HG03175 (cell line): Measurements from ENCODE around the gene PCYT1A.
"Not testable (repeated sequence)": the region's sequence is repeated elsewhere in the genome, so short reads cannot be mapped to it uniquely, and the experiment has no call there.

ENCODE experiments used
- ATAC-seq: cut with Tn5 transposase; IDR thresholded peaks from one replicate; pipeline ENCODE4 v1.9.1; 2021; ENCODE audit warnings: mild to moderate bottlenecking, moderate library complexity; ENCODE audit not compliant: unreplicated experiment

Gene PCYT1A

DNA sequence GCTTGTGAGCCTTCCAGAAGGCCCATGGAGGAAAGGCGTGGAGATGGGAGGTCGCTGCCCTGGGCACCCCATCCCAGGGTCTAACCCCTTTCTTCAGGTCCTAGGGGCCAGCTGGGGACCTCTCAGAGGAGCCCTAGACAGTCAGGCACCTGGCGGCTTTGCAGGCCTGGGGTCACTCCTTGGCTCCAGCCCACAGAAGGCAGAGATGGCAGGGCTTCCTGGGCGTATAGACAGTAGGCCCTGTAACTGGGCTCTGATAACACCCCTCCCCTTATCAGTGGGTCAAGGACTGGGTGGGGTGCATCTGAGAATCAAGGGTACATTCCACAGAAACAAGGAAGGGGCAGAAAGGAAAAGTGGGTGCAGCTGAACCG is 93.0 kb downstream of the PCYT1A start:
- ATAC-seq, result no peak

DNA sequence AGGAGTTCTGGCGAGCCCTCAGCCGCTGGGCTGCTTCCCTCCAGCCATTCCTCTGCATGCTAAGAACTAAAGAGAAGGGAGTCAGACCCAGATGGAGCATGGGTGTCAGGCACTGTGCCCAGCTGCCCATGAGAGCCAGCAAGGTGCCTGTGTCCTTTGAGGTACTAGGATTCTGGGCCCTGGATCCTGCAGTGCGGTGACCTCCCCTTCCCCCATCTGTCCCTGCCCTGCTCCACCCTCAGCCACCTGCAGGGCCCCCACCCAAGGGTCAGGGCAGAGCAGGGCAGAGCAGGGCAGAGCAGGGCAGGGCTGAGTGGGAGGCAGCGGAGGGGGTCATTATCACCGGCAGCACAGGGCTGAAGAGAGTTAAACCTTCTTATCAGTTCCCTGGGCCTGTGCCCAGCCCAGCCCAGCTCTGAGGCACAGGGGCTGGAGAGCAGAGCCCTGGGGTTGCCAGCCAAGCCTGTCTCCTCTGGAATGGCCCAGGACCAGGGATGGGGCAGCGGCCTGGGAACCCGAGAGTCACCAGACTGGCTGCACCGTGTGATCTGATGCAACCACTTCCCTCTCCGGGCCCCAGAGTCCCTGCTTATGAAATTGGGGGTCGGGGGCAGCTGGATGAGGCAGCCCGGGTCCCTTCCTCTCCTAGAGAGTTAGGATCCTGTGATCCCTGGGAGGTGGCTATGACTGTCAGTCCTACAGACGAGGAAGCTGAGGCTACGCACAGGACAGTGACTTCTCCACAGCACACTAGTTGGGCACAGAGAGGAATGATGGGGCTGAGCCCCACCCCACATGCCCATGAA is 93.6 kb downstream of the PCYT1A start:
- ATAC-seq, result no peak

DNA sequence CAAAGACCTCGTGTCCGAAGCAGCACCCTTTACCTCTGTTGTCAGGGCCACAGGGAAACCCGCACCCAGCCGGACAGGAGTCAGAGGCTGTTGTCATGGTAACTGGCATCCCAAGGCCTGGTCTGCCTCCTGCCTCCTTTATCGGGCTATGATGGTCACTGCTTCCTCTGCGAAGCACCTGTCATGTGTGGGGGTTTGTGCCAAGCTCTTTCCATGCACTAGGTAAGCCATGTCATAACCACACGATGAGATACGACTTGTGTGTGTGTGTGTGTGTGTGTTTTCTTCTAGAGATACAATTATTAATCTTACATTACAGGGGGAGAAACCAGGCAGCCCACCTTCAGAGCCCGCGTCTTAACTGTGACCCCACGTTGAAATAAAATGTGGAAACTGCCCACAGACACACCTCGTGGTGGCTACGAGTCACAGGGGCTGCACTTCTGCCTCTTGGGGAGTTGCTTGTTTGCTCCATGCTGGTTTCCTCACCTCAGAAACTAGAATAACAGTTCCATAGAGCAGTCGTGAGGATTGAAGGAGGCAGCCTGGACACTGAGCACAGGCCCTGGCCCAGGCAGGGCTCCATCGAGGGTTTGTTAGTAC is 94.3 kb downstream of the PCYT1A start:
- no peak for ATAC-seq

- peak; percentile 35 for ATAC-seq
Measured at GRCh38 chr3:196192524-196193051, 94.9 kb downstream of the PCYT1A start.

GRCh38 chr3:196192036-196192523 is 95.4 kb downstream of the PCYT1A start:
- peak; percentile 35 for ATAC-seq

- no peak for ATAC-seq
Measured at GRCh38 chr3:196189566-196190347, 97.8 kb downstream of the PCYT1A start.

DNA sequence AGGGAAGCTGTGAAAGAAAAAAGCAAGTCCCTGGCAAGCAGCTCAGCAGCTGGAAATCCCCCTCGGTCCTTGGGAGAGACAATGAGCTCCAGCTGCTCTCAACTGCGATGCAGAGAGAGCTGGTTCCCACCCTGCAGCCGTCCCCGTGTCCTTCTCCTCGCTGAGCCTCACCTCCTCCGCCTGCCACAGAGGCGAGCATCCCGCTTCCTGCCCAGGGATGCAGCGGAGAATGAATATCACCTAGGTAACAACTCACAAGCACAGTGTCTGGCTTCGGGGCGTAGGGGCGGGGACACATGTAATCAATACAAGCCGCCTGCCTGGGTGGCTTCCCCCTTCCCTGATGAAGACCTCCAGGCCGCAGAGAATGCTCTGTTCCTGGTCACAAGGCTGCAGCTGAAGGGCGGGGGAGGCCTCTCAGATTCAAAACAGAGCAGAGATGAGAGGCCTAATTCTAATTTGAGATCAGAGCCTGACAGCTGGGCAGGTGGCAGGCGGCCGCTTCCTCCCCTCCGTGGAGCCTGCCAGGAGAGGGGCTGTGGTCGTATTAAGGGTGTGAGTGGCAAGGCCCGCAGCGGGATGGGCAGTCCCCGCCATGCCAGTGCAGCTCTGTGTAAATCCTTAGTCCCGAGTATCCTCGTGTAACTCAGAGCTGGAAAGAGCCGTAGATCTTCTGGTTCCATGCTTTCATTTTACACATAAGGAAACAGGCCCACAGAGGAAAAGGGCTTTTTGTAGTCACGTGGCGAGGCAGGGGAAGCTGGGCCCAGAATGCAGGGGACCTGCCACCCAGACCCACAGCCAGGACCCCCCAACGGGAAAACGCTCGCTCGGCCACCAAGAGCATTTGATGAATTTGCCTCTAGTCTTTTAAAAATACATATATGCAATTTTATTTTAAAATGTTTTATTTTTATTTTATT is 100.6 kb downstream of the PCYT1A start:
- peak; percentile 43 for ATAC-seq

GRCh38 chr3:196184881-196185280 is 102.6 kb downstream of the PCYT1A start:
- no peak for ATAC-seq

- ATAC-seq, result not testable (repeated sequence)
Measured at GRCh38 chr3:196184169-196184432, 103.4 kb downstream of the PCYT1A start.

GRCh38 chr3:196181127-196181546 is 106.4 kb downstream of the PCYT1A start:
- ATAC-seq, result no peak

GRCh38 chr3:196180346-196180745 is 107.2 kb downstream of the PCYT1A start:
- ATAC-seq, result no peak
